Panc1 (cell line): Measurements from ENCODE around the gene AHSA1.

Experiments used
- TF ChIP-seq, protein P1 (sequence below), 2 experiments: IDR thresholded peaks; 2 replicates each; pipeline ENCODE4 v1.6.1; 2011 to 2012; ENCODE audit warnings: low read depth in 2 of 2, control low read depth in 1 of 2, low read length in 1 of 2, mild to moderate bottlenecking in 1 of 2, moderate library complexity in 1 of 2; ENCODE audit not compliant: insufficient read depth in 1 of 2
- TF ChIP-seq, protein P2 (sequence below): fragments of 450-650 bp; IDR thresholded peaks from 2 replicates; pipeline ENCODE4 v1.5.1; 2017; ENCODE audit warnings: mild to moderate bottlenecking

DNA sequence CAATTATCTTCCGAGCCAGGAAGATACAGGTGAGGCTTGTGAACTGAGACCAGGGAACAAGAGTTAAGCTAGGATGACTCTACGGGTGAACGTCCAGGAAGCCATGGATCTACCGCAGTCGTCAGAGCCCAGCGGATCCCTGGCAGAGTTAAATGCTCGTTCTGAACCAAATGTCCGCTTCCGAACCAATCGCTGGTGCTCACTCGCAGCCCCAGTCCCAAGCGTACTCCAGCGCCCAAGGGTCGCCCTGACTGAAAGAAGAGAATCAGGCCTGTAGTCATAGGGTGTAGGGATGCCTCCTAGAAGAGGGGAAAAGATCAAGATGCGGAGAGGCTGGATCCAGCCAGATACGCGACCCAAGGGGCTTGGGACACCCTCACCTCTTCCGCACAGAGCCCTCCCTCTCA is 775 bp upstream of the AHSA1 start:
- TF ChIP-seq, protein P1, sequence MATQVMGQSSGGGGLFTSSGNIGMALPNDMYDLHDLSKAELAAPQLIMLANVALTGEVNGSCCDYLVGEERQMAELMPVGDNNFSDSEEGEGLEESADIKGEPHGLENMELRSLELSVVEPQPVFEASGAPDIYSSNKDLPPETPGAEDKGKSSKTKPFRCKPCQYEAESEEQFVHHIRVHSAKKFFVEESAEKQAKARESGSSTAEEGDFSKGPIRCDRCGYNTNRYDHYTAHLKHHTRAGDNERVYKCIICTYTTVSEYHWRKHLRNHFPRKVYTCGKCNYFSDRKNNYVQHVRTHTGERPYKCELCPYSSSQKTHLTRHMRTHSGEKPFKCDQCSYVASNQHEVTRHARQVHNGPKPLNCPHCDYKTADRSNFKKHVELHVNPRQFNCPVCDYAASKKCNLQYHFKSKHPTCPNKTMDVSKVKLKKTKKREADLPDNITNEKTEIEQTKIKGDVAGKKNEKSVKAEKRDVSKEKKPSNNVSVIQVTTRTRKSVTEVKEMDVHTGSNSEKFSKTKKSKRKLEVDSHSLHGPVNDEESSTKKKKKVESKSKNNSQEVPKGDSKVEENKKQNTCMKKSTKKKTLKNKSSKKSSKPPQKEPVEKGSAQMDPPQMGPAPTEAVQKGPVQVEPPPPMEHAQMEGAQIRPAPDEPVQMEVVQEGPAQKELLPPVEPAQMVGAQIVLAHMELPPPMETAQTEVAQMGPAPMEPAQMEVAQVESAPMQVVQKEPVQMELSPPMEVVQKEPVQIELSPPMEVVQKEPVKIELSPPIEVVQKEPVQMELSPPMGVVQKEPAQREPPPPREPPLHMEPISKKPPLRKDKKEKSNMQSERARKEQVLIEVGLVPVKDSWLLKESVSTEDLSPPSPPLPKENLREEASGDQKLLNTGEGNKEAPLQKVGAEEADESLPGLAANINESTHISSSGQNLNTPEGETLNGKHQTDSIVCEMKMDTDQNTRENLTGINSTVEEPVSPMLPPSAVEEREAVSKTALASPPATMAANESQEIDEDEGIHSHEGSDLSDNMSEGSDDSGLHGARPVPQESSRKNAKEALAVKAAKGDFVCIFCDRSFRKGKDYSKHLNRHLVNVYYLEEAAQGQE (IDR thresholded peaks at IDR 0.05; ENCODE audit: insufficient read depth in 1 of 2, low read depth in 2 of 2, low read length in 1 of 2) = no peak
- TF ChIP-seq, protein P2, sequence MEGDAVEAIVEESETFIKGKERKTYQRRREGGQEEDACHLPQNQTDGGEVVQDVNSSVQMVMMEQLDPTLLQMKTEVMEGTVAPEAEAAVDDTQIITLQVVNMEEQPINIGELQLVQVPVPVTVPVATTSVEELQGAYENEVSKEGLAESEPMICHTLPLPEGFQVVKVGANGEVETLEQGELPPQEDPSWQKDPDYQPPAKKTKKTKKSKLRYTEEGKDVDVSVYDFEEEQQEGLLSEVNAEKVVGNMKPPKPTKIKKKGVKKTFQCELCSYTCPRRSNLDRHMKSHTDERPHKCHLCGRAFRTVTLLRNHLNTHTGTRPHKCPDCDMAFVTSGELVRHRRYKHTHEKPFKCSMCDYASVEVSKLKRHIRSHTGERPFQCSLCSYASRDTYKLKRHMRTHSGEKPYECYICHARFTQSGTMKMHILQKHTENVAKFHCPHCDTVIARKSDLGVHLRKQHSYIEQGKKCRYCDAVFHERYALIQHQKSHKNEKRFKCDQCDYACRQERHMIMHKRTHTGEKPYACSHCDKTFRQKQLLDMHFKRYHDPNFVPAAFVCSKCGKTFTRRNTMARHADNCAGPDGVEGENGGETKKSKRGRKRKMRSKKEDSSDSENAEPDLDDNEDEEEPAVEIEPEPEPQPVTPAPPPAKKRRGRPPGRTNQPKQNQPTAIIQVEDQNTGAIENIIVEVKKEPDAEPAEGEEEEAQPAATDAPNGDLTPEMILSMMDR = no peak
